ENCODE results near the gene HCAR3.

Gene HCAR3

GRCh38 chr12:122668268-122668667 lies 48.3 kb downstream of the HCAR3 start:
- DNase-seq (ENCODE audit: low spot score): no peak

- no peak for DNase-seq (ENCODE audit: low spot score)
Observed at GRCh38 chr12:122665759-122666158, 50.9 kb downstream of the HCAR3 start.

GRCh38 chr12:122665349-122665748 lies 51.3 kb downstream of the HCAR3 start:
- no peak for DNase-seq (ENCODE audit: low spot score)
